ENCODE measurements around the gene ABCG4.
A peak's percentile ranks its signal among the peaks of the same experiment; 100 is the strongest.
"Not testable (repeated sequence)": the region's sequence is repeated elsewhere in the genome, so short reads cannot be mapped to it uniquely, and the experiment has no call there.

ABCG4 gene

DNA sequence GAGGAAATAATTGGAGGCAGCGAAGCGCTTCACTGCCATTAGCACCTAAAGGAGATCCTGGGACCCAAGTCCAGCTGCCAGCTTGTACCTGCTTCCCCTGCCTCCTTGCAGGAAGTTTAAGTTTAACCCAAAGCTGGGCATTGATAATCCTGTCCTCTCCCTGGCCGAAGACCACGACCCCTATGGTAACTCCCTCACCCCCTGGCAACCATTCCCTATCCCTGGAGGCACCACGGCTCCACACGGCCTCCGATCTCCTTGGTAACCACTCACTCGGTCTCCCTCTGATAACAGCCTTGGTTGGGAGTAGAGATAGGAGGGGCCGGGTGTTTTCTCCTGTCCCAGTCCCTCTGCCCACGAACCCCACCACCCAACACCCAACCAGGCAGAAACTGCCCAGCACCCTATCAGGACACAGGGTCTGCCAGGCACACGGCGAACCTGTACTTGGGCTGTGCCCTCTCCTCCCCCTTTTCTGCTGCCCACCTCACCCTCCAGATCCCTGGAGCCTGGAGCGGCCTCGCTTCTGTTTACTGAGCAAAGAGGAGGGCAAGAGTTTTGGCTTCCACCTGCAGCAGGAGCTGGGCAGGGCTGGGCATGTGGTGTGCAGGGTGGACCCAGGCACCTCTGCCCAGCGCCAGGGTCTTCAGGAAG, 37.3 kb downstream of the ABCG4 start:
- DNase-seq: no peak

GRCh38 chr11:119187123-119187892, 38.5 kb downstream of the ABCG4 start:
- DNase-seq: no peak

GRCh38 chr11:119188067-119188466, 39.2 kb downstream of the ABCG4 start:
- DNase-seq: no peak

- no peak for DNase-seq
Observed at GRCh38 chr11:119188887-119189286, 40.0 kb downstream of the ABCG4 start.

DNA sequence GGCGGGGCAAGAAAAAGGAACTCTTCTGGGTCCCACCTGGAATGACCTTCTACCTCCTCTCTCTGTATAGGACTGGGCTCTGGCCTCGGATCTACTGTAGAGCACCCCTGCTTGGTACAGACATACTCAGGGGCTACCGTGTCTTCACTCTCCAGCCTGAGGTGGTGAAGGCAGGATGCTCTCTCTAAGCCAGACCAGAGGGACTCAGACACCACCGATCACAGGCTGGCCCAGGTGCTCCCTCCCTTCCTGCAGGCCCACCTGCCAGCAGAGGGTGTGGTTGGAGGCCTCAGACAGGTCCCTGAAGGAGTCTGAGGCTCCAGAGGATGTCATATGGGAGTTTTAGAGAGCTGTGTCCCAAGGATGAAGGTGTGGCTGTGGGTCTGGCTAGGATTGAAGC, 40.5 kb downstream of the ABCG4 start:
- DNase-seq: no peak

DNA sequence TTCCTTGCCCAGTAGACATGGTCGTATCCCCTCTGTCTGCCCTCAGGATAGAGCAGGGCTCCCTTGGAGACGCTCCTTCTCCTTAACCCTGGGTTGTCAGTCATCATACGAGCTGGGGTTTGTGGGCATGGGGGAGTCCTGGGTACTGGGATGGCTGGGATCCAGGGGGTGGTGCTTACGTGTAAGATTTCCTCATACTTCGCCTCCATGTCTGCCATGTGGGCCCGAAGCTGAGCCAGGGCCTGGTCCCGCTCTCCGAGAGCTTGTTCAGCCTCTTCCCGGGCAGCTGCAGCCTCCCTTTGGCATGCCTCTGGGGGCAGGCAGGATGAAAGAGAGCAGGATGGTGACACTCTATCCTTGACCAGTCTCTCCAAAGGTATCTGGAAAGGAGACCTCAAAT, 41.7 kb downstream of the ABCG4 start:
- no peak for DNase-seq

DNA sequence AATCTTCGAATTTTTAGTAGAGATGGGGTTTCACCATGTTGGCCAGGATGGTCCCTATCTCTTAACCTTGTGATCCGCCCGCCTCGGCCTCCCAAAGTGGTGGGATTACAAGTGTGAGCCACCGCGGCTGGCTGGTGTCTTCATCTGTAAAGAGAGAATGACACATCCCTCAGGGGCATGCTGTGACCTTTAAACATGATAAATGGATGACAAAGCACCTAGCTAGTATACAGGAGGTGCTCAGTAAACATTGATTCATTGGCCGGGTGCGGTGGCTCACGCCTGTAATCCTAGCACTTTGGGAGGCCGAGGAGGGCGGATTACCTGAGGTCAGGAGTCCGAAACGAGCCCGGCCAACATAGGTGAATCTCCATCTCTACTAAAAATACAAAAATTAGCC, 42.4 kb downstream of the ABCG4 start:
- not testable (repeated sequence) for DNase-seq

GRCh38 chr11:119192111-119192510, 43.3 kb downstream of the ABCG4 start:
- DNase-seq: no peak

- DNase-seq: no peak
Observed at GRCh38 chr11:119193001-119193400, 44.1 kb downstream of the ABCG4 start.

DNA sequence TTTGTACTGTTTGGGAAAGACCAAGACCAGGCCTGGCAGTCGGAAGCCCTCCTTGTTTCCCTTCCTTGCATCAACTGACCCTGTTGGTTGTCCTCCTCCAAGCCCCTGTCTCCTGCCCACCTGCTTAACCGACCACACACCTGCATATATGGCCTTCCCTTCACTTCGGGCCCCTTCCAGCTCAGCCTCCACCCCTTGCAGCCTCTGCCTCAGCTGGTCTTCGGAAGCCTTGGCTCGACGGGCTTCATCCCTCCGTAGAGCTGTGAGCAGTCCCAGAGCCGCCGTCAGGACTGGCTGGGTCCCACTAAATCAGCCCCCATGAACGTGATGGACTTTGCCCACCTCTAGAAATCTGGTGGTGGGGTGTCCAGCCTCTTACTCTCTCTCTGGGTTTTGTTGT, 44.8 kb downstream of the ABCG4 start:
- DNase-seq: no peak

- DNase-seq: no peak
Observed at GRCh38 chr11:119194811-119195440, 46.1 kb downstream of the ABCG4 start.

DNA sequence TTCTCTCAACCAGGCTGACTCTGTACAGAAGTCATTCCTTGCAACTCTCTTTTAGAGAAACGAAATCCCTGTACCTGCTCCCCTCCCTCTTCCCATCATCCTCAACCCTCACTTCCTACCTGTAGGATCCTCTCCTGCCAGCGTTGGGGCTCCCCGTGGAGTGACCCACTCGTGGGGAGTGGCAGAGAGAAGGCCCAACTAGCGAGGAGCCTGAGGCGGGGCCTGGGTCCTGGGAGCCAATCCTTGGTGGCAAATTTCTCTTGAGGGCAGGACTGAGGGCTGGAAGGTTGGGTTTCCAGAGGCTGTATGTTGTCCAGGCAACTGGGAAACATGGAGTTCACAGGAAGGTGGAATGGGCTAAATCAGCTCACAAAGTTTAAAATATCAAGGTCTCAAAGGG, 46.8 kb downstream of the ABCG4 start:
- DNase-seq: peak; percentile 15

DNA sequence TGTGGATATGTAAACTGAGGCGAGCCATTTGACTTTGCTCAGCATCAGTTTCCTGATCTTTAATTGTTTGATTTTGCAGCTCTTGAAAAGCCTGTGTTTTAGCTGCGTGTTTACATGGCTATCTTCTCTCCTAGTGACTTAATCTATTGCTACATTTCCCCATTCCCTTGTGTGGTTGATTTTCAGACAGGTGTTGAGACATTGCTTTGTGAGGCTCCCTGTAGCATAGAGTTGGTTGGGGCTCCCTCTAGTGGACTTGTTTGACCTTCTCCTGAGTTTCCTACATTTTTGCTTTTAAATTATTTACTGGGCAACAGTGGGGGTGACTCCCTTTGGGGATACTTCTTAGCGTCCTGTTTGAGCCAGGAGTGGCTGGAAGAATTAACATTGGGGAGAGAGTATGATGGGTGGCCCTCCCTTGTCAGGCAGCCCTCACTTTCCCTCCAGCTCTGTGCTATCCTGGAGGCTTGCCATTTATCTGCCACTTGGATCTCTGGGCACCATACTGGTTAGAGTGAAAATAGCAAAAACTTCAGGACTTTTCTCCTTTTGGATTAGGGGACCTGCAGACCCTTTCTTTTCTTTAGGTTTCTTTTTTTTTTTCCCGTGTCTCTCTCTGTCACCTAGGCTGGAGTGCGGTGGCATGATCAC, 48.1 kb downstream of the ABCG4 start:
- DNase-seq: peak; percentile 69

DNA sequence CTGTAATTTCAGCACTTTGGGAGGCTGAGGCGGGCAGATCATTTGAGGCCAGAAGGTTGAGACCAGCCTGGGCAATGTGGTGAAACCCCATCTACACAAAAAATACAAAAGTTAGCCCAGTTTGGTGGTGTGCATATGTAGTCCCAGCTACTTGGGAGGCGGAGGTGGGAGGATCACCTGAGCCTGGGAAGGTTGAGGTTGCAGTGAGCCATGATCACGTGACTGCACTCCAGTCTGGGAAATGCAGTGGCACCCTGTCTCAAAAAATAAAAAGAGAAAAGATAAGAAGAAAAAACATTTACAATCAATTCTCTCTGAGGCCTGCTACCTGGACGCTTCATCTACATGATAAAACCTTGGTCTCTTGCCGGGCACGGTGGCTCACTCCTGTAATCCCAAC, 50.1 kb downstream of the ABCG4 start:
- DNase-seq: no peak

DNA sequence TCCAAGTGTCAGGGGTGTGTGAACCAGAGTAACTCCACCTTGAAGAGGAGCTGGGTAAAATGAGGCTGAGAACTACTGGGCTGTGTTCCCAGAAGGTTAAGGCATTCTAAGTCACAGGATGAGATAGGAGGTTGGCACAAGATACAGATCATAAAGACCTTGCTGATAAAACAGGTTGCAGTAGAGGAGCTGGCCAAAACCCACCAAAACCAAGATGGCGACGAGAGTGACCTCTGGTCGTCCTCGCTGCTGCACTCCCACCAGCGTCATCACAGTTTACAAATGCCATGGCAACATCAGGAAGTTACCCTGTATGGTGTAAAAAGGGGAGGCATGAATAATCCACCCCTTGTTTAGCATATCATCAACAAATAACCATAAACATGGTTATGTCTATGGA, 52.4 kb downstream of the ABCG4 start:
- DNase-seq: not testable (repeated sequence)

DNA sequence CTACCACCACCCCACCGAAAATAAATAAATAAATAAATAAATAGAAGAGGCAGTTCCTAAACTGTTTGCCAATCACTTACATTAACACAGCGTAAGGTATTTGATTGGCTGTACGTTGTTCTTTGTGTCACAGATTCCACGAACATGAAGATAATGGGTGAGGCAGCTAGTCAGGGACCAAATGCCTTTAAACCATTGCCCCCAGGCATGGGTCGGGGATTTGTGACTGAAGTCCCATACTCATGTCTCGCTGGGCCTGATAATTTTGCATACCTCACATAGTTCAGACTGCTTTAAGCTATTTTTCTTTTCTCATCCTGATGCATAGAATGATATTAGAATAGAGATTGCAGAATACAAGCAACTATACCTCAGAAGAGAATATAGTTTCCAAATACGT, 53.7 kb downstream of the ABCG4 start:
- DNase-seq: no peak

- no peak for DNase-seq
Observed at GRCh38 chr11:119204066-119204465, 55.2 kb downstream of the ABCG4 start.

- DNase-seq: no peak
Observed at GRCh38 chr11:119205080-119205479, 56.2 kb downstream of the ABCG4 start.

DNA sequence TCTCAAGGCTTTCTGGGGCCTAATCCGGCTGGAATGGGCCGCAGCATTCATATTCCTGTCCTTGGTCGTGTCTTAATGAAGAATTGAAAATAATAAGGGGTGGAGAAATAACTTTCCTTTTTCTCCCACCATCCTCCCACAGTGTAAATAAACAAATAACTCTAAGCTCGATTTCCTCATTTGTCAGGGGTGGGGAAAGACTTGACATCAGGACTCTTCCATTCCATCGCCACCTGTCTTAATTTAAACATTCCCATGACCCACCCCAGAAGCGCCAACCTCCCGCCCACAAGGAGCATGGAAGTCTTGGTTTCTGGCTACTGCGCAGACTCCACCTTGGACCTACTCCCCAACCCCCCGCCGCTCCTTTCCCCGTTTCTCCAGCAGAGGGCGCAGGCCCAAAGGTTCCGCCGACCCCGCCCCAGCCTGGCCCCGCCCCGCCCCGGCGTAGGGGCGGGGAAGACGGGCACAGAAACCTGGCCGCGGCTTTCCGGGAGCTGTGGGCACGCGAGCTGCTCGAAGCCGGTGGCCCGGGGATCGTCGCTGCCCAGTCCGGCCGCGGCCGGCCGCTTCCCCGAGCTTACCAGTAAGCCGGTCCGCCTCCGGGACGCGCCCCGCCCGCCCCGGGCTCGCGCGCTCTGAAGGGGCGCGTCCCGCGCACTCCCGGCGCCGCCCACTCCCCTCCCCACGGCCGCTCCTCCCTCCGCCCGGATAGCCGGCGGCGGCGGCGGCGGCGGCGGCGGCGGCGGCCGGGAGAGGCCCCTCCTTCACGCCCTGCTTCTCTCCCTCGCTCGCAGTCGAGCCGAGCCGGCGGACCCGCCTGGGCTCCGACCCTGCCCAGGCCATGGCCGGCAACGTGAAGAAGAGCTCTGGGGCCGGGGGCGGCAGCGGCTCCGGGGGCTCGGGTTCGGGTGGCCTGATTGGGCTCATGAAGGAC, 57.0 kb downstream of the ABCG4 start, which contains the start of gene CBL:
TSS of gene CBL (plus strand) at position 766 of the 937 bp plus-strand sequence. CDS start at position 845, 79 bp downstream.
- DNase-seq: peak; percentile 83

- no peak for DNase-seq
Observed at GRCh38 chr11:119206511-119207414, 57.9 kb downstream of the ABCG4 start.

- no peak for DNase-seq
Observed at GRCh38 chr11:119207415-119207960, 58.6 kb downstream of the ABCG4 start.

Measured in NCI-H2227 treated with DMSO at 0.1 percent for 48 hours (cell line).